ENCODE measurements around the gene LARP1B. TPM values are rescaled to one million over a fixed set of nuclear protein-coding genes. Genes with fewer than 3 reads are reported as not detected.
"Not testable (repeated sequence)": the region's sequence is repeated elsewhere in the genome, so short reads cannot be mapped to it uniquely, and the experiment has no call there.

Gene LARP1B
- total RNA-seq, 4 donors from 2014 or later = 22.0 to 37.0 (median 25.6) TPM

- ATAC-seq (ENCODE audit: low FRiP score) (no peak), DNase-seq (ENCODE audit: low spot score) (no peak)
- no peak for TF ChIP-seq CTCF (IDR thresholded peaks at IDR 0.05)
Measured at GRCh38 chr4:128247906-128248305, 186.8 kb downstream of the LARP1B start.

DNA sequence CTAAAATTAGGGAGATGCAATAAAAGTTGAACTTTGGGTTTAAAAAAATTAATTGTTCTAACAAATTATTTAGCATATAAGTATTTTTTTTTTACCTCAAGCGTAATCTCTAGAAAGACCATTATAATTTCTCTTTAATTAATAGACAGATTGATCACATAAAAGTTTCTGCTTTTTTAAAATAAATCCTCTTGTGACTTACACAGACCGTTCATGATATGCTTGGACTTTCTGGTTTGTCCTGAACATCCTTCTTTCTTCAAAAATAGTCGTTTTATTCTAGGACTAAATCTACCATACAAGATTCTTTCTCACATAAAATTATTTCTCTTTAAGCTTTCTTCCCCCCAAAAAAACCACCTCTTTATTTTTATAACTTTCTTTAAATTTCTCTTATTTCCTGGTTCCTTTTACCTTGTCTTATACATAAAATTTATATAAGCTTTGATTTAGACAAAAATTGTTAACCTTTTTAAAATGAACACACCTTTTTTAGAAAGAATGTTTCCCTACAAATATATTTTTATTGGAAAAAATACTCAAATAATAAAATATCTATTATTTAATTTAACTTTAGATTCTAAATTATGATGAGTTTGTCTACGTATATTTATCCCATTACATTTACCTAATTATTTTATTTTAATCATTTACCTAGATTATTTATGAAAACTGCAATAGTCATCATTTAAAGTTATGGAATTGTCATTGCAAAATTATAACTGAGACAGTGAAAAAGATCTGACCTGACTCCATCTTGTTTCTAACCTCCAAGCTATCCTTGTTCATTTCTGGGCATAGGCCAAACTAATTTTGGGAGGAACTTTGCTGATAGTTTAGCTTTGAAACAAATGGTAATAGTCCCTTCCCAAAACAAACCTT lies 188.9 kb downstream of the LARP1B start:
- no peak for TF ChIP-seq CTCF (IDR thresholded peaks at IDR 0.05)
- no peak for DNase-seq (ENCODE audit: low spot score)
- no peak for ATAC-seq (ENCODE audit: low FRiP score)

- ATAC-seq (ENCODE audit: low FRiP score) (no peak), DNase-seq (ENCODE audit: low spot score) (no peak)
- no peak for TF ChIP-seq CTCF (IDR thresholded peaks at IDR 0.05)
Measured at GRCh38 chr4:128255906-128256305, 194.8 kb downstream of the LARP1B start.

DNA sequence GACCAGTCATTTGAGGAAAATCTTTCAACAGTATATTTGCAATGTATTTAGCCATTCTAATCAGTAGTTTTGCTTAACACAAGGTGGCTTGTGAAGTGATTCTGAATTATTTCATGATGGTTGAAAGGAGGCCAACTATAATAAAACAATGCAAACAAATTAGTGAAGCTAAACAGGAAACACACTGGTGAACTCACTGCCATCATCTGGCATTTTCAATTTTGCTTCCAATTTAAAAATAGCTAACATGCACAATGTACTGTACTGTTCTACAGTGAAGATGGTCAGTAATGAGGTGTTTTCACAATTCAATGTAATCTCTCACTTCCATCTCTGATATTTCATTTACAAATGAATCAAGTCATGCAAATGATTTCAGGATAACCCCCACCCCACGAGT lies 195.4 kb downstream of the LARP1B start:
- TF ChIP-seq CTCF (IDR thresholded peaks at IDR 0.05) = no peak
- ATAC-seq (ENCODE audit: low FRiP score) (no peak), DNase-seq (ENCODE audit: low spot score) (no peak)

GRCh38 chr4:128258166-128258565 lies 197.1 kb downstream of the LARP1B start:
- ATAC-seq (ENCODE audit: low FRiP score) = not testable (repeated sequence)

DNA sequence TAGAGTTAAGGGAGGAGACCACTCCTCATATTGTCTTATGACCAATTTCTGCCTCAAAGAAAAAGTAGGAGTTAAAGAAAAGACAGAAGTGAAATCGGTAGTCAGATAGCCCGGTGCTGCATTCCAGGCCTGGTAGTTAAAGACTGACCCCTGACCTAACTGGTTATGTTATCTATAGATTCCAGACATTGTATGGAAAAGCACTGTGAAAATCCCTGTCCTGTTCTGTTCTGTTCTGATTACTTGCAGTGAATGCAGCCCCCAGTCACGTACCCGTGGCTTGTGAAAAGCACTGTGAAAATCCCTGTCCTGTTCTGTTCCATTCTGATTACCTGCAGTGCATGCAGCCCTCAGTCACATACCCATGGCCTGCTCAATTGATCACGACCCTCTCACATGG lies 198.8 kb downstream of the LARP1B start:
- ATAC-seq (ENCODE audit: low FRiP score); DNase-seq (ENCODE audit: low spot score): not testable (repeated sequence)

More at GRCh38 chr4:128258166-128258565, 197.1 kb downstream of the LARP1B start:
- not testable (repeated sequence) for DNase-seq (ENCODE audit: low spot score)

Other genes with a start within 250 kb of the LARP1B start
- gene PLK4, start 180.4 kb upstream of the LARP1B start, total RNA-seq = 1 to 10 TPM in 2 of 4 donors, under 1 TPM in 2; 0.38 to 2.5 (median 1.1) TPM
- gene MFSD8, start 96.1 kb upstream of the LARP1B start, total RNA-seq = 10 to 100 TPM; 11.5 to 32.5 (median 18.3) TPM
- 10 to 100 TPM in 2 of 4 donors, 1 to 10 TPM in 2; 6.9 to 14.7 (median 10.3) TPM for gene ABHD18, start 95.9 kb upstream of the LARP1B start, total RNA-seq
- 10 to 100 TPM; 34.8 to 77.4 (median 56.9) TPM for gene PGRMC2, start 226.5 kb downstream of the LARP1B start, total RNA-seq

Data from omental fat pad (tissue), 4 donors.